GM18519 (cell line): ENCODE measurements around the gene SEMA5A.

Experiments used
- ATAC-seq: cut with Tn5 transposase; IDR thresholded peaks from one replicate; pipeline ENCODE4 v1.9.1; 2021; ENCODE audit warnings: mild to moderate bottlenecking, moderate library complexity; ENCODE audit not compliant: unreplicated experiment, low FRiP score

Gene SEMA5A

DNA sequence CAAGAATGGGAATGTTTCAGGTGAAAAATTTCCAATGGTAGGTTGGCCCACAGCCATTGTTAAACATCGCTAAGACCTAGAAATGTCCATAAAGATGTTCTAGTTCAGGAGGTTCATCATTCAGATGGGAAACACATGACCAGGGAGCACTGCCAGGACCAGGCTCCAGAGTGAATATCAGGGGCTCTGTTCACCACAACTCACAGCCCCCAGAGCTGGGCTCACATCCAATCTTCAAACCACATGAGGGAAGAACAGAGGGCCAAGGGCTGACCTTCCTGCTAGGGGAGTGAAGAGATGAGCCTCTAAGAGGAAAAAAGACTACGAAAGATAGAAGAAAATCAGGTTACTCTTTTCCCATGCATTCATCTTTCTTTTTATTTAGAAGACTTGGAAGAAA, 205.8 kb downstream of the SEMA5A start:
- no peak for ATAC-seq

DNA sequence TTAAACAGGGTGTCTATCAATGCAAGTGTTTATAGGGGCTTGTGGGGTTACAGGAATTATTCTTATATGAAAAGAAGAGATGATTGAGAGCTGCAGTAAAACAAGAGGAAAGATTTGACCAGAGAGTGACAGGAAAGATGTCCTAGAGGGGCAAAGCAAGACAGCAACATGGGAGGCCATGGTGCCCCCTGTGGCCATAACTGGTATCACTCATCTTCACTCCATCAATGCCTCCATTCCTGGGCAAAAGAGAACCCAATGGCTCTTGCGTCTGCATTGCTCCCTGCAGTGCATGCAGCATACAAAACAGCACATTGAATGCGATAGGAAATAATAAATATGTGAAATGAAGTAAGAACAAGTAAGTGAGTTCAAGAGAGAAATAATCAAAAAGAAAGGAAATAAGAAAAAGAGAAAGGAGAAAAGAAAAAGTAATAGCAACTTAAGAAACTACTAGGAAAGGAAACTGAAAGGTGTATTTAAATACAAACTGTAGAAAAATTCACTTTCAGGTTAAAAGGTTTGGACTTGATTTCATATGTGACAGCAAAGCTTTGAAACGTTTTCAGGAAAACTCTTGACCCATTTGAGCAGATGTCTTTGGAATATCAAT, 206.6 kb downstream of the SEMA5A start:
- ATAC-seq, result peak; percentile 61

DNA sequence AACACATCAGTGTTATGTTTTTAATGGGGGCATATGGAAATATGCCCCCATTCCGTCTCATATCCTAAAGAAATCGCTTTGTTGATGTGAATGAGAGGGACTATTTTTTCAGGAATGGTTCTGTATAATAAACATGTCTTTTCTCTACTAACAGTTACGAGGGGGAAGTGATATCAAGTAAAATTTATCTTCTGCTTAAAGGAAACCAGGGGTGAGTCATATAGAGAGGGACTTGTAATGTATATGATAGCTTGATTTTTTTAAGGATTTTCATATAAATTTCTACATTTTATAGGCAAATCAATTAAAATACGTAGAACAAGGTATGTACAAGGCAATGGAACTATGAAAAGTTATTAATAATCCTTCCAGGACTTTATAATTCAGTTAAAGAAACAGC, 207.1 kb downstream of the SEMA5A start:
- ATAC-seq, result no peak

DNA sequence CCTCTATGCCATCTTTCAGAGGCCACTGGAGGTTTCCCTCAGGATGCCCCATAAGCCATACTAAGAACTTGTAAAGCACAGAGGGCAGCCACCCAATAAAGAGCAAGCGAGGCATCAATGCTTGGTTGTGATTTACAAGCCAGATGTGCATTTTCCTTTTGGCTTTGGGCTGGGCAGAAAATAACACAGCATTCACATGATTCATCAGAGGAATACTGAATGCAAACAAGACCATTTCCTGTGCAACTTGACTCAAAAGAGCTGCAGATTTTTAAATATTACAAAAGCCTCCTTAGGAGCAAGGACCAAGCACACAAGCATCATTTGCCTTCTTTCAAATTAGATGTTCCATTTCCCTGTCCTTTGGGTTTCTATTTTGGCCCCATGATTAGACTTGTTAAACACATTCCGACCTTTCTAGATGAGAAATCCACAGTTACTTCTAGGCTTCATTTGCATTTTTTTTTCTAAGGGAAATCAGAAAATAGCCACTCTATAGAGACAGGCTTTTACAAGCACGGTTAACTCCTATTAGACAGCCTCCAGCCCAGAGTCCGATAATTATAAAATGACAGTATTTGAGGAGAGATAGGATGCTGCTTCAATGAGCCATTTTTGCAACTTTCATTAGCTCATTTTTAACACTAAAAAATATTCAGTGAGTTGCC, 207.8 kb downstream of the SEMA5A start:
- ATAC-seq, result no peak

DNA sequence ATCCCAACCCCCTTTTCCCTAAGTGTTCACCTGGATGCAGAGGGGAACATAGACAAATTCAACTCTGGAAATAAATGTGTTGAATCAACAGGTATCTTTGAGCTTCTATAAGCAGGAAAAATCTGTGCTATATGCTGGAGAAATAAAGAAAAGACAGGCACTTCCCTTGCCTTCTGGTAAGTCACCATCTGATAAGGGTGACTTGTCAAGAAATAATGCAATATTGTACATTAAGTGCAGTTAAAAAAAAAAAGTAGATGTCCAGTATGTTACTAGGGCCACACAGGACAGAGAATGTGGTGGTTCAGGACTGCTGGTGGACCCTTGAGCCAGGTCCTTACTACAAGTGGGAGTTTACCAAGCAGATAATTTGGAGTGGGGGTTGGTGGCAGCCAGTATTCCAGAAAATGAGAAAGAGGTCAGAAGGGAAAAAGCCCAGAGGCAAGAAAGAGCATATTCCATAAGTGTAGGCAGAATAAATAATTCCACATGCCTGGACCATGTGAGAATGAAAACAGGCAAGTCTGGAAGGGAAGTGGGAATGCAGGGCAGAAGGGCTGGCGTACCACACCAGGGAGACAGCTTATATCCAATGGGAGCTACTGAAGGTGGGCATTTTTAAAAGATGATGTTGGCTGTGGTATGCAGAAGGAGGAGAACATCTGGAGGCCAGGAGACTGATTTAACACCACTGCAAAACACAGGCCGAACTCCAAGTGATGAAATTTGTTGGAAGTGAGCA, 209.9 kb downstream of the SEMA5A start:
- no peak for ATAC-seq

DNA sequence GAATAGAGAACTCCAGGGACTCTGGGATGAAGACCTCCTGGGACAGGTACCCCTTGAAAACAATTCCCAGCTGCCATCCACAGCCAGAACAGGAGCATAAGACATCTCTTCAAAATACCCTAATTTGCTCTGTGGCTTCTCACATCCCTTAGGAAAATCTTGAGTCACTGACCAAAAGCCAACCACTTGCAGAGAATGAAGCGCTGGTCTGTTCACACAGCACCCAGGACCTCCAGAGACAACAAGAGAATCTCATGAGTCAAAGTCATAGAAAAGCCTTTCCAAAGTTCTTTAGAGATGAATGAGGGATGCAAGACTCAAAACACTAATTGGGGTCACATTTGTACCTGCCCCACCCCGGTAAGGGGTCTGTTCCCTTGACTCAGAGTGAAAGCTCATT, 210.6 kb downstream of the SEMA5A start:
- ATAC-seq, result no peak

DNA sequence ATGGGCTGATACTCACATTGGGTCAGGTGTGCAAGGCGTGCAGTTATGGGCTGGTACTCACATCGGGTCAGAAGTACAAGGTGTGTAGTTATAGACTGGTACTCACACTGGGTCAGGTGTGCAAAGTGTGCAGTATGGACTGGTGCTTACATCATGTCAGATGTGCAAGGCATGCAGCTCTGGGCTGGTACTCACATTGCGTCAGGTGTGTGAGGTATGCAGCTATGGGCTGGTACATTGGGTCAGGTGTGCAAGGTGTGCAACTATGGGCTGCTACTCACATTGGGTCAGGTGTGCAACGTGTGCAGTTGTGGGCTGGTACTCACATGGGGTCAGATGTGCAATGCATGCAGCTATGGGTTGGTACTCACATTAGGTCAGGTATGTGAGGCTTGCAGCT, 213.8 kb downstream of the SEMA5A start:
- no peak for ATAC-seq

DNA sequence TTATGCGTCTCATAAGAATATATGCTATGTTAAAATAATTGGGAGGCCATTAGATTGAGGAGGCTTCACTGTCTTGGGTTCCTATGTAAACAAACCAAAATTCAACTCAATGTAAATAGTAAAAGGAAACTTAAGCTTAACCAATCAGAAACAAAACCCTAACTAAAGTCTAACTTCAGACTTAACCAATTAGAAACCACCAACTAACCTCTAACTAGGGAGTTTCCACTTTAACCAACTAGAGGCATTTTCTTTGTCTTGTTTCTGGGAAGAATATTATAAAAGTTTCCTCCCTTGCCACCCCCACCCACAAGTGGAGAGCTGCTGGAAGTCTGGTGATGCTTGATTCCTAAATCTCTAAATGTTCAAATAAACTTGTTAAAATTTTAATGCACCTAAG, 214.5 kb downstream of the SEMA5A start:
- no peak for ATAC-seq

DNA sequence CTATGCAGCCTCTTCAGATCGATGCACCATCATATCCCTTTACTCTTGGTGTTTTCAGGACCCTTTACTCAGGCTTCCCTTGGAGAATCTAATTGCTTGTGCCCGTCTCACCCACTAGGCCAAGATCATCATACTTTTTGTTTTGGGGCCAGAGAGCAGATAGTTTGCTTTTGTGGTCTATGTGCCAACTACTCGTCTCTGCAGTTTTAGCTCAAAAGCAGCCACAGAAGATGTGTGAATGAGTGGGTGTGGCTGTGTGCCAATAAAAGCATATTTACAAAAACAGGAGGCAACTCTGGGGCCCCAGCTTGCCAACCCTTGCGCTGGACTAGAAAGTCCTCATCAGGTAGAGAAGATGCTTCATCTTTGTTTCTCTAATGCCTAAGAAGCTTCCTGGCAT, 216.8 kb downstream of the SEMA5A start:
- no peak for ATAC-seq

DNA sequence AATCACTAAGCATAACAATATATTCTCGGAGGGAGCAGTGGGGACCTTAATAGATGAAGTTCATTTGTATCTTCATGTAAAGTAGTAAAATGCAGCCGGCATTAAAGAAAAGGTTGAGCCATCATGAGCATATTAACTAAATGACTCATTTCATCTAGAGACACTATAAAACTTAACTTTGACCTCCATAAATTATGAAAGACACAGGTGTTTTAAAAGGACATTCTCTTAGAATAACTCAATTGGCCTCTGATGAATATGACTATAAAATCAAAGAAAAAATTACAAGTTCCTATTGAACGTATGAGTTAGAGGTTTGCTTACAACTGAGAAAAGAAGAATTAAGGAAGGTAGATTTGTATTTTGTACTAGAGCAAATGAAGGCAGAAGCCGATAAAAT, 220.3 kb downstream of the SEMA5A start:
- ATAC-seq, result no peak

DNA sequence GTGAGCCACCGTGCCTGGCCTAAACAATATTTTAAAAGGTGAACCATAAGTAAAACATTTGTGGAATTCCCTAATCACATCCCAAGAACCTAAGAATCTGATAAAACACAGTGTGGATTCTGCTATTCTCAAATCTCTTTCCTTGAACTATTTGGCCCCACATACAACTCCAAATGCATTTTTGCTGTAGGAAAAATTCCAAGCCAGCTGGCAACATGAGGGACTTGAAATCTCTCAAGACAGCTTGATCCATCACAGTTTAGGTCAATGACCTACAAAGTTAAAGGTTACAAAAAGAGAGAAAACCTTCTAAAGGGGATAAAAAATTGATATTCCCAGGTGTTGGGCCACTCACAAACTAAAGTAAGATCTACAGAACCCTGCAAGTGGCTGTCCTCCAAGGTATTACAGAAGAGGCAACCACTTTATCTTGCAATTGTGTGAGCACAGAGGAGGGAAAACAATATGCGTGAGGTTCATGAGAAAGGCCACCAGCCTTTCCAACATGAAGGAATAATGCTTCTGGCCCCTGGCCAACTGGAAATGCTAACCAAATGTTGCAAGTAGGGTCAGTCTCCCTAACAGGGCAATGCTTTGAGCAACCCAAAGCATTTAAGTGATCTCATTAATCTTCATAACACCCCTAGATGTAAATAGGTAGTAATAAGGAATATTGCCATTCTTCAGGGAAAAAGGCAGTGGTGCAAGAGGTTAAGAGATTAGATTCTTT, 221.4 kb downstream of the SEMA5A start:
- ATAC-seq, result no peak

DNA sequence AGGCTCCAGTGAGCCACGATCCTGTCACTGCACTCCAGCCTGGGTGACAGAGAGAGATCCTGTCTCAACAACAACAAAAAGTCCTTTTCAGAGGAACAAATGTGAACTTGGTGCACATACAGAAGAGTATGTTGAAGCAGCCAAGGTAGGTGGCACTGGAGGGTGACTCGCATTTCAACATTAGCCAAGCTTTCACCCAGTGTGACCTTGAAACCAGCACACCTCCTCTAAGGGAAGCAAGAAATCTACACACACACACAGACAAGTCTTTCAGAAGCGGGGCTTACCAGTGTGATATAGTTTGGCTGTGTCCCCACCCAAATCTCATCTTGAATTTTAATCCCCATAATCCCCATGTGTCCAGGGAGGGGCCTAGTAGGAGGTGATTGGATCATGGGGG, 225.2 kb downstream of the SEMA5A start:
- ATAC-seq, result no peak

DNA sequence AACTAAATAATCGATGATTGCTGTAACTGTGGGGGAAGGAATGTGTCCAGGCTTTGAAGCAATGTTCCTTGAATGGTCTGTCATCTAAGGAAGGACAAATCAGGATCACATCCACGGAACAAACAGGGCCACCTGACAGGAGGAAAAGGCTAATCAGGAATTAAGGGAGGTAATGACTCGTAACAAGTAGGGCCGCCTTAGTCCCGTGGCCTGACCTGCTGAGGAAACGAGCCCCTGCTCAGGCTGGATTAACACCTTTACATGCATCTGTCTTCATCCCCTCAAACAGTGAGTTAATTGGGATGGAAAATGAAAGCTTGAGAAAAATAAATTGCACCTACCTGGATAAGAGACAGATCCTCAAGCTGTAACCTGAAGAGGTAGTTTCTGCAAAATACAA, 227.8 kb downstream of the SEMA5A start:
- no peak for ATAC-seq

DNA sequence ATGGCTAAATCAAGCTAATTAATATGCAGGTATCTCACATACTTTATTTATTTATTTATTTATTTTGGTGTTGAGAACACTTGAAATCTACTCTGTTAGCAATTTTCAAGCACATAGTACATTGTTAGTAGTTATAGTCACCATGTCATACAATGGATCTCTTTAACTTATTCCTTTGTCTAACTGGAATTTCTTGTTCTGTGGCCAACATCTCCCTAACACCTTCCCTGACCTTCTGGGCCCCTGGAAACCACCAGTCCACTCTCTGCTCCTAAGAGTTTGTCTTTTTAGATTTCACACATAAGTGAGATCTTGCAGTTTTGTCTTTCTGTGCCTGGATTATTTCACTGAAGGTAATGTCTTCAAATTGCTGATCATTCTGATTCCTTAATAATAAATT, 229.1 kb downstream of the SEMA5A start:
- ATAC-seq, result no peak

DNA sequence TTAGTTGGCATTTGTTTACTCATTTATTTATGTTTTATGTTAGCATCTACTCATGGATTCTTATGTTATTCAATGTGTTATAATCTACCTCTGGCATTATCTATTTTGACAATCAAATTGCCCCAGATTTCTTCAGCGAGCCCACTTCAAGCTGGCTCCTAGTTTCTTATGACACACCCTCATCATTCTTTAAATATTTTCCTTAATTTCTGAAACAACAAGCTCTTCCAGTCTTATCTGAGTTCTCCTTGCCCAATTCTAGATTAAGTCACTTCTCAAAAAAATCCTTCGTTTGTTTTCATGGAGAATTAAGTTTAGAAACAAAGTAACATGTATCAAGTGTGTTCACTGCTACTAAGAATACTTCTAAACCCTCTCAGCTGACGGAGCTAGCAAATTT, 229.8 kb downstream of the SEMA5A start:
- ATAC-seq, result no peak

DNA sequence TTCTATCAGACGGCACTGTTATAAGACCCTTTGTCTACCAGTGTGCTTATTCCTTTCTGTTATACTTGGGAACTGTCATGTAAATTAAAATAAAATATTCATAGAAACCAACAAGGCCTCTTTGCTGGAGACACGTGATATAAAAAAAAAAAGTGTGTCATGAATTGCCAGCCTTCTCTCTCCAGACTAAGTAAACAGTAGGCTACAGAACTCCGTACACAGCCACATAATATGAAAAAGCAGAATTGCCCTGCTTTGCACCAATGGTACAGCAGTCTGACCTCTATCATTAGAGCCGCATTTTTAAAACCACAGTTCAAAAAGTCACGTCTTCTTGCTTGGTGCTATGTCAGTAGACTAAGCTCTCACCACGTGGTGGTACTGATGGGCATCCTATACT, 231.3 kb downstream of the SEMA5A start:
- no peak for ATAC-seq

DNA sequence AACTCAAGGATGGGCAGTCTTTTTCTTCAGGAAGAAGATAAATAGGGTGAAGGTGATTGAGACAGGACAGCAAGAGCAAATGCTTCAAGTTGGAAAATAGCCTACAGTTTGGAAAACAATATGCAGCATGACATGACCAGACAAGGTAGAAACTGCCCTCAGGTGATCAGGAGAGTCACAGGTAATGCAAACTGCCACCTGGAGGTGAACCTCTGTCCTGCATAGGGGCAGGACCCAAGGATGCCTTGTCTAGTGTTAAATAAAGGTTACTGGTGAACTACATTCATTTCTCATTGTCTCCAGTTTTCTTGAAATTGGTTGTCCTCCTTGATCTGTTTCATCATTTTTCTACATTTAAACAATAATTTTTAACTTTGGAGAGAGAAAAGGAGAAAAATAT, 232.1 kb downstream of the SEMA5A start:
- ATAC-seq, result no peak

DNA sequence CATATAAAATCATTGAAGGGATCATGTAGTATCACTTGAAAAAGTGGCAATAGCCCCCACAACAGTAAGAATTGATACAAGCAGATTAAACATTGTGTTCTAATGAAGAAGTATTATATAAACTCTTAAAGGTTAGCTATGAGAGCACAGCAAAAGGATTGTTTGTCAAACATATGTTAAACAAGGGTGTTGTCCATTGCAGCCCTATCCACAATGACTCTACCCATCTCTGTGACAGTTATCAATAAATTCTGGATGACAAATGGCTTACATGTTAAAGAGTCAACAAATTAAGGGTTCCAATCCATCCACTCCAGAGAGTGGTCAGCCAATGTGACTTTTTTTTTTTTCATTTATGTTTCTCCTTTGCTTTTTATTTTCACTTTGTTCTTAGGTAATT, 238.7 kb downstream of the SEMA5A start:
- no peak for ATAC-seq

DNA sequence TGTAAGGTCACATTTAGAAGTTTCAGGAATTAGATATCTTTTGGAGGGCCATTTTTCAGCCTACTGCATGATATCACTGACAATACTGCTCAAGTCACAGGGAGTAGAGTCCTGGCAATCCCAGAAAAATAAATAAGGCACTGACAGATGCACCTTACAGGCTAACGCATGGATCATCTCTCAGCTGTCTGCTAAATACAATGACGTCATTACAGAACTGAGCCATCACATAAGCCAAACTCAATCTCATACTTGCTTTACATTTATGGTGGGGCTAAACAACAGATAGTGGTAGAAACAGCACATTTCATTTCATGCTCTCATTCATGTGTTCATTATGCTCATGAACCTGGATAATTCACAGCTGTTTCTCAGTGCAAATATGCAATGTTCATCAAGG, 243.7 kb downstream of the SEMA5A start:
- ATAC-seq, result no peak

DNA sequence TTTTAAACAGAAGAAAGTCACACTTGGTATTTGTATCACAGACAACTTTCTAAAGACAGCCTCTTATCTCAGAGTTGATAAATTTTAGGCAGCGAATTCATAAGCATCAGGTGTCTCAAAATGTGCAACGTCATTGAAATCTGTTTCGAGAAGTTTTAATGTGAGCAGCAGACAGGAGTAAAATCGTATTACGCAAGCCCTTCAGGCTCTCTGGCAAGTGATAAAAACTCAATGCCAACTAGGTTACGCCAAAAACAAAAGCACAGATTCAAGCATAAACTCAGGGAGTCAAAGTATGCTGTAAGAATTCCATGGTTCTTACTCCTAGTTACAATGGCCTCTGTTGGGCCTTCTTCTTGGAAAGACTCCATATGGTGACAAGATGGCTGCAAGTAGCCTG, 244.7 kb downstream of the SEMA5A start:
- no peak for ATAC-seq

DNA sequence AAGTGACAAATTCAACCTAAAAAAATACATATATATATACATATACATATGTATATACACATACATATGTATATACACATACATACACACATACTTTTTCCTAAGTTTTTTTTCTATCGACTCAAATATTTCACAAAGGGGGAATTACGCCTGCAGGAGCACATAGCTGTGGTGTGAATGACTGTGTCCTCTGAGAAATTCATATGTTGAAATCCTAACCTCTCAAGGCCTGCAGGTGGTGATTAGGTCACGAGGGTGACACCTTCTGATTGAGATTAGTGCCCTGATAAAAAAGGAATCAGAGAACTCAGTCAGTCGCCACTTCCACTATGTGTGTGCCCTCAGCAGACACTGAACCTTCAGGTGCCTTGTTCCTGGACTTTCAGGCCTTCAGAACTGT, 248.7 kb downstream of the SEMA5A start:
- no peak for ATAC-seq

DNA sequence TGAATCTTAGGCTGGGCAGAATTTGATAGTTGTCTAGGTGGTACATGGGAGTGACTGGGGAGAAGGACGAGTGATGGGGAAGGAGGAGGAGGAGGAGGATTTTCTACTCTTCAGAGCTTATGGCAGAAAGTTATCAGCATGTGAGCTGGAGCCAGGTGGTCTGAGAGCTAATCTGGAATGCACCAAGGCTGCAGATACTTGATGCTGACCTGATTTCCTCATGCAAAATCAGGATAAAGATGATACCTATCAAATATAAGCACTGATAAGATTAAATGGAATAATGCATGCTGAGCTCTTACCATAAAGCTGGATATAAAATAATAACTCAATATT, 250.4 kb downstream of the SEMA5A start:
- ATAC-seq, result no peak
